ENCODE measurements around the gene DLL3.
A peak's percentile ranks its signal among the peaks of the same experiment; 100 is the strongest.

DNA sequence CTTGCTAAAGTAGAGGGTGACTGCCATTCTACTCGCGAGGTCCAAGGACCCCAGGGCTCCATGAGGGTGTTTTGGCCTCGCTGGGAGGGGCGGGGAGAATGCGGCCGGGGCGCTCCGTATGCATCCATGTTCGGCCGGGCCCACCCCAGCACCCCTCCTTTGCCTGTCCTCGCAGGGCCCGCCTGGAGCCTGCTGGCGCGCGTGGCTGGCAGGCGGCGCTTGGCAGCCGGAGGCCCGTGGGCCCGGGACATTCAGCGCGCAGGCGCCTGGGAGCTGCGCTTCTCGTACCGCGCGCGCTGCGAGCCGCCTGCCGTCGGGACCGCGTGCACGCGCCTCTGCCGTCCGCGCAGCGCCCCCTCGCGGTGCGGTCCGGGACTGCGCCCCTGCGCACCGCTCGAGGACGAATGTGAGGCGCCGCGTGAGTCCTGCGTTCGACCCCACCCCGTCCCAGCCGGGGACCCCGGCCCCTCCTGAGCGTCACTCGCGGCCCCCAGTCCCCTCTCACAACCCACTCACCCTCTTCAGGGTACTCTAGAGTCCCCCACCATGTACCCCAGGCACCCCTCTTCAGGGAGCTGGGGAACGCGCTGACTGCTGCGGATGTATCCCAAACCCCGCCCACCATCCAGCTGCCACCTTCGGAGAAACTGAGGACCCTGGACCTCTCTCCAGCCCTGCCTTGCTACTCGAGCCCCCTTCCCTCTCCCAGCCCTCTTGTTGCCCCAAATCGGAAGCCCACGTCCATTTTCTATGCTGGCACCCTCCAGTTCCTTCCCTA lies 4.1 kb downstream of the DLL3 start:
- TF ChIP-seq EZH2 (IDR thresholded peaks at IDR 0.05; ENCODE audit: borderline replicate concordance, low read length) = no peak
- TF ChIP-seq, protein P1, sequence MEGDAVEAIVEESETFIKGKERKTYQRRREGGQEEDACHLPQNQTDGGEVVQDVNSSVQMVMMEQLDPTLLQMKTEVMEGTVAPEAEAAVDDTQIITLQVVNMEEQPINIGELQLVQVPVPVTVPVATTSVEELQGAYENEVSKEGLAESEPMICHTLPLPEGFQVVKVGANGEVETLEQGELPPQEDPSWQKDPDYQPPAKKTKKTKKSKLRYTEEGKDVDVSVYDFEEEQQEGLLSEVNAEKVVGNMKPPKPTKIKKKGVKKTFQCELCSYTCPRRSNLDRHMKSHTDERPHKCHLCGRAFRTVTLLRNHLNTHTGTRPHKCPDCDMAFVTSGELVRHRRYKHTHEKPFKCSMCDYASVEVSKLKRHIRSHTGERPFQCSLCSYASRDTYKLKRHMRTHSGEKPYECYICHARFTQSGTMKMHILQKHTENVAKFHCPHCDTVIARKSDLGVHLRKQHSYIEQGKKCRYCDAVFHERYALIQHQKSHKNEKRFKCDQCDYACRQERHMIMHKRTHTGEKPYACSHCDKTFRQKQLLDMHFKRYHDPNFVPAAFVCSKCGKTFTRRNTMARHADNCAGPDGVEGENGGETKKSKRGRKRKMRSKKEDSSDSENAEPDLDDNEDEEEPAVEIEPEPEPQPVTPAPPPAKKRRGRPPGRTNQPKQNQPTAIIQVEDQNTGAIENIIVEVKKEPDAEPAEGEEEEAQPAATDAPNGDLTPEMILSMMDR (conservative IDR thresholded peaks at IDR 0.05 in 1 of 2, IDR thresholded peaks at IDR 0.05 in 1 of 2; ENCODE audit: extremely low read depth in 1 of 2, insufficient read depth in 1 of 2, low read depth in 1 of 2, low read length in 2 of 2) = peak; percentile 61 to 67

All from mammary epithelial cell (primary cell).